Activated B cell treated with CpG ODN at 0.5 μM for 24 hours (primary cell): ENCODE data around the gene PRKAR1B. TPM values are rescaled to one million over a fixed set of nuclear protein-coding genes. Genes with fewer than 3 reads are reported as not detected.

ENCODE experiments used
- ATAC-seq: fragments of 200-7000 bp; cut with Tn5 transposase; one replicate; pipeline ENCODE4 v1.10.0; 2021; ENCODE audit warnings: low read depth, mild to moderate bottlenecking, moderate library complexity
- CTCF ChIA-PET: fragments of 350-600 bp; sonication (Branson Sonifier 250); formaldehyde crosslinking; loops from one replicate; lab custom pipeline; 2021; ENCODE audit warnings: antibody characterized with exemption; lab: Charles Lee
- POLR2A ChIA-PET: fragments of 350-600 bp; sonication (Branson Sonifier 250); formaldehyde crosslinking; loops from one replicate; lab custom pipeline; 2021; ENCODE audit warnings: antibody characterized with exemption; lab: Charles Lee
- DNase-seq: peaks from one replicate; pipeline ENCODE4 v3.0.0; 2022
- H3K27ac Mint-ChIP-seq: one replicate; pipeline ENCODE4 v1.8.0; 2020; ENCODE audit warnings: mixed read lengths
- H3K27me3 Mint-ChIP-seq: one replicate; pipeline ENCODE4 v1.8.0; 2021; ENCODE audit warnings: mixed read lengths
- H3K36me3 Mint-ChIP-seq: one replicate; pipeline ENCODE4 v1.8.0; 2021; ENCODE audit warnings: low read depth, mixed read lengths
- H3K4me1 Mint-ChIP-seq: one replicate; pipeline ENCODE4 v1.8.0; 2021; ENCODE audit warnings: mixed read lengths
- H3K4me3 Mint-ChIP-seq: one replicate; pipeline ENCODE4 v1.8.0; 2020; ENCODE audit warnings: mild to moderate bottlenecking, mixed read lengths
- H3K9me3 Mint-ChIP-seq: one replicate; pipeline ENCODE4 v1.8.0; 2020; ENCODE audit warnings: mixed read lengths
- intact Hi-C: fragments of 100-400 bp; cut with micrococcal nuclease; formaldehyde crosslinking; loops from one replicate; pipeline ENCODE4 v1.15.1; 2024
- total RNA-seq: library from RNA; stranded (reverse); gene quantifications from 2 replicates; pipeline ENCODE4 v1.2.3, GENCODE V29; 2022
- TF ChIP-seq, protein P1 (sequence below): fragments of 200-600 bp; IDR thresholded peaks from one replicate; pipeline ENCODE4 v1.8.0; 2022; ENCODE audit warnings: antibody characterized with exemption, mild to moderate bottlenecking

The PRKAR1B gene
- total RNA-seq, 1 donor from 2014 or later, result 17.5 TPM

DNA sequence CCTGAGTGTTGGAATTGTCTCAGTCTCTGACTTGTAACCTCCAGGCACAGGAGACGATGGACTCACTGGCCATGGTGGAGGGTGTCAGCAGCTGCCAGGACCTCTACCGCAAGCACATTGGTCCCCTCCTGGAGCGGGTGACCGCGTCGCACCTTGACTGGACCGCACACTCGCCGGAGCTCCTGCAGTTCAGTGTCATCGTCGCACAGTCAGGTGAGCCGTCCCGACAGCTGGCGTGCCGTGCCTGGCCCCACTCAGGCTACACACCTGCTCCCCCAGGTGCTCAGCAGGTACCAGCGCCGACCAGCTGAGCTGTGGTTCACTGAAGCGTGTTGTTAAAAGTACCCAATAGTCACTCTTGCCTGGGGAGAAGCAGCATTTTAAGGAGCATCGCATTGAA is 36.7 kb upstream of the PRKAR1B start:
- ATAC-seq (no peak), DNase-seq (no peak)
- Mint-ChIP-seq H3K27ac (no peak overlapping the region), H3K4me3 (no peak overlapping the region), H3K9me3 (no peaks in the 10 kb centered on the region), H3K4me1 (no peaks in the 10 kb centered on the region), H3K27me3 (no peaks in the 10 kb centered on the region), H3K36me3 (peaks cover 67% of the 10 kb centered on the region)
- intact Hi-C loops, result no loop called here
- POLR2A ChIA-PET, result no interaction called here
- CTCF ChIA-PET, result no interaction called here
- TF ChIP-seq, protein P1, sequence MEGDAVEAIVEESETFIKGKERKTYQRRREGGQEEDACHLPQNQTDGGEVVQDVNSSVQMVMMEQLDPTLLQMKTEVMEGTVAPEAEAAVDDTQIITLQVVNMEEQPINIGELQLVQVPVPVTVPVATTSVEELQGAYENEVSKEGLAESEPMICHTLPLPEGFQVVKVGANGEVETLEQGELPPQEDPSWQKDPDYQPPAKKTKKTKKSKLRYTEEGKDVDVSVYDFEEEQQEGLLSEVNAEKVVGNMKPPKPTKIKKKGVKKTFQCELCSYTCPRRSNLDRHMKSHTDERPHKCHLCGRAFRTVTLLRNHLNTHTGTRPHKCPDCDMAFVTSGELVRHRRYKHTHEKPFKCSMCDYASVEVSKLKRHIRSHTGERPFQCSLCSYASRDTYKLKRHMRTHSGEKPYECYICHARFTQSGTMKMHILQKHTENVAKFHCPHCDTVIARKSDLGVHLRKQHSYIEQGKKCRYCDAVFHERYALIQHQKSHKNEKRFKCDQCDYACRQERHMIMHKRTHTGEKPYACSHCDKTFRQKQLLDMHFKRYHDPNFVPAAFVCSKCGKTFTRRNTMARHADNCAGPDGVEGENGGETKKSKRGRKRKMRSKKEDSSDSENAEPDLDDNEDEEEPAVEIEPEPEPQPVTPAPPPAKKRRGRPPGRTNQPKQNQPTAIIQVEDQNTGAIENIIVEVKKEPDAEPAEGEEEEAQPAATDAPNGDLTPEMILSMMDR, result no peak

DNA sequence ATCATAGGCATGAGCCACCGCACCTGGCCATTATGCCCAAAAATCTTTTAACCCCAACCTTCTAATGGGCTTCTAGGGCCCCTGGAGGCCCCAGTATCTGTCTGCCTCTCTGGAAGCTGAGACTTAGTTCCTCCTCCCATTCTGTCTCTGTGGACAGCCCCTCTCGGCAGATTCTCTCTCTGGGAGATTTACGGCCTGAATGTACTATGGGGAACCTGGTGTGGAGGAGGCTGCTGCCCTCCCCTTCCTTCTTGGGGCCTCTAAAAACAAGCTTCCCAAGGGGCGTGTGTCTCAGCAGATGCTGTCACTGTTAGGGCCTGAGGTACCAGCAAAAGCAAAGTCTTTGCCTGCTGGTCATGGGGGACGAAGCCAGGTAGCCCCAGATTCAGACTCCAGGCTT is 35.8 kb upstream of the PRKAR1B start:
- intact Hi-C loops, result no loop called here
- ChIA-PET CTCF (no interaction called here), POLR2A (no interaction called here)
- H3K4me1 Mint-ChIP-seq, result no peaks in the 10 kb centered on the region
- ATAC-seq, result no peak
- H3K27ac Mint-ChIP-seq, result no peak overlapping the region
- H3K36me3 Mint-ChIP-seq, result peaks cover 66% of the 10 kb centered on the region
- no peaks in the 10 kb centered on the region for H3K27me3 Mint-ChIP-seq
- no peak for DNase-seq
- TF ChIP-seq, protein P1, result no peak
- no peaks in the 10 kb centered on the region for H3K9me3 Mint-ChIP-seq
- H3K4me3 Mint-ChIP-seq, result no peak overlapping the region

DNA sequence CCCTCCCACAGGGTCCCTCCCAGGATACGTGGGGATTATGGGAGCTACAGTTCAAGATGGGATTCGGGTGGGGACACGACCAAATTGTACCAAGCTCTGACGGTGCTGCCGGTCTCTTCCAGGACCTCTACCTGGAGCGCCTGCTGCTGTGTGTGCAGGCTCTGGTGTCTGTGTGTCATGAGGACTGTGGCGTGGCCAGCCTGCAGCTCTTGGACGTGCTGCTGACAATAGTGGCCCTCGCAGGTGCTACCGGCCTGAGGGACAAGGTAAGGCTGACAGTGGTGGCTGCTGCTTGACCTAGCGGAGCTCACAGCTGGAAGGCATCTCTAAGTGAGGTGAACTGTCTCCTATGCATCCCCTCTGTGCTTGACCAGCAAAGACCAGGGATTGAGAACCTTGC is 34.5 kb upstream of the PRKAR1B start:
- H3K9me3 Mint-ChIP-seq, result no peaks in the 10 kb centered on the region
- no peak for ATAC-seq
- H3K36me3 Mint-ChIP-seq, result peaks cover 69% of the 10 kb centered on the region
- no peak for DNase-seq
- no peaks in the 10 kb centered on the region for H3K27me3 Mint-ChIP-seq
- no peak overlapping the region for H3K4me3 Mint-ChIP-seq
- no peaks in the 10 kb centered on the region for H3K4me1 Mint-ChIP-seq
- ChIA-PET CTCF (no interaction called here), POLR2A (no interaction called here)
- intact Hi-C loops, result no loop called here
- TF ChIP-seq, protein P1, result no peak
- H3K27ac Mint-ChIP-seq, result no peak overlapping the region

DNA sequence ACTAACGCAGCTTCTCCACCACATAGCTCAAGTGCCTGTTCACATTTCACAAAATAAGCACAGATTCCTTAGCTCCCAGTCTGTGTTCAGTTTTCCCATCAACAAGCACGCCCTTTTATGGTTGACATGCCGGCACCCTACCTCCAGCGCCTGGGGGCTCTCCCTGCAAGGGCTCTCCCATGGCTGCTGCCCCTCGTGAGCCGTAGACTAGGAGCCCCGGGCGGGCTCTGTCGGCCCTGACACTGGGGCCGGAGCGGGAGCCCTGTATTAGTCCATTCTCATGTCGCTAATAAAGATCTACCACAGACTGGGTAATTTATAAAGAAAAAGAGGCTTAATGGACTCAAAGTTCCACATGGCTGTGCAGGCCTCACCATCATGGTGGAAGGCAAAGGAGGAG is 34.0 kb upstream of the PRKAR1B start:
- H3K4me1 Mint-ChIP-seq, result no peaks in the 10 kb centered on the region
- peaks cover 69% of the 10 kb centered on the region for H3K36me3 Mint-ChIP-seq
- DNase-seq (no peak), ATAC-seq (no peak)
- TF ChIP-seq, protein P1, result no peak
- no peaks in the 10 kb centered on the region for H3K9me3 Mint-ChIP-seq
- intact Hi-C loops, result no loop called here
- ChIA-PET POLR2A (no interaction called here), CTCF (no interaction called here)
- no peaks in the 10 kb centered on the region for H3K27me3 Mint-ChIP-seq
- H3K27ac Mint-ChIP-seq, result no peak overlapping the region
- H3K4me3 Mint-ChIP-seq, result no peak overlapping the region

DNA sequence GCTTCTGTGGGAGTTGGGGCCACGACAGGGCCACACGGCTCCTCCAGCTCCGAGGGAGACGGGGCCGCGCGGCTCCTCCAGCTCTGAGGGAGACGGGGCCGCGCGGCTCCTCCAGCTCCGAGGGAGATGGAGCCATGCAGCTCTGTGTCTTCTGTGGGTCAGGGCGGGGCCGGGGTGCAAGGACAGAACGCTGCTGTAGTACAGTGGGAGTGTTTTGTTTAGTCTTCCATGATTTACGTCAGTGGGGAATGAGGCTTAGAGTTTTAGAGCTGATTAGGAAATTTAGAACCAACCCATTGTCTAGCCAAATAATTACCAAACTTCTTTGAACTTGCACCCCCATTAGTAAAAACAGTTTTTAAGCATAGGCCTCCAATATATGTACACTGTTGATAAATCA is 32.9 kb upstream of the PRKAR1B start:
- CTCF ChIA-PET, result no interaction called here
- DNase-seq (no peak), ATAC-seq (no peak)
- no peaks in the 10 kb centered on the region for H3K27me3 Mint-ChIP-seq
- no peaks in the 10 kb centered on the region for H3K4me1 Mint-ChIP-seq
- no peak overlapping the region for H3K4me3 Mint-ChIP-seq
- H3K9me3 Mint-ChIP-seq, result no peaks in the 10 kb centered on the region
- H3K27ac Mint-ChIP-seq, result no peak overlapping the region
- intact Hi-C loops, result no loop called here
- peaks cover 73% of the 10 kb centered on the region for H3K36me3 Mint-ChIP-seq
- TF ChIP-seq, protein P1, result no peak
- POLR2A ChIA-PET, result no interaction called here
